ENCODE data around the gene C1QA.

DNA sequence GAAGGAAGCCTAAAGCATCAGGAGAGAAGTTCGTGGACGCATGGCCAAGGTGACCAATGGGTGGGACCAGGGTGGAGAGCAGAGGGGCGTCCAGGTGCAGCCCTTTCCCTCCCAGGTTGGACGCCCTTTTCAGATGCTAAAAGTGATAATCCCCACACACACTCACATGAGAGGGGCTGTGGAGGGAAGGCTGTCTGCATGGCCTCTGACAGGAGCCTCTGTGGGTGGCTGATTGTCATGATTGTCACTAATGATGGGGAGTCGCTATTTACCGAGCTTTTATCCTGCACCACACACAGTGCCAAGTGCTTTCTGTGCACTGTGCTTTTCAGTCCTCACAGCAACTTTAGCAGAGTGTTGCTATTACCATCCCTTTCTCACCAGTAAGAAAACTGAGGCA lies 27.1 kb upstream of the C1QA start:
- TF ChIP-seq, protein P1, sequence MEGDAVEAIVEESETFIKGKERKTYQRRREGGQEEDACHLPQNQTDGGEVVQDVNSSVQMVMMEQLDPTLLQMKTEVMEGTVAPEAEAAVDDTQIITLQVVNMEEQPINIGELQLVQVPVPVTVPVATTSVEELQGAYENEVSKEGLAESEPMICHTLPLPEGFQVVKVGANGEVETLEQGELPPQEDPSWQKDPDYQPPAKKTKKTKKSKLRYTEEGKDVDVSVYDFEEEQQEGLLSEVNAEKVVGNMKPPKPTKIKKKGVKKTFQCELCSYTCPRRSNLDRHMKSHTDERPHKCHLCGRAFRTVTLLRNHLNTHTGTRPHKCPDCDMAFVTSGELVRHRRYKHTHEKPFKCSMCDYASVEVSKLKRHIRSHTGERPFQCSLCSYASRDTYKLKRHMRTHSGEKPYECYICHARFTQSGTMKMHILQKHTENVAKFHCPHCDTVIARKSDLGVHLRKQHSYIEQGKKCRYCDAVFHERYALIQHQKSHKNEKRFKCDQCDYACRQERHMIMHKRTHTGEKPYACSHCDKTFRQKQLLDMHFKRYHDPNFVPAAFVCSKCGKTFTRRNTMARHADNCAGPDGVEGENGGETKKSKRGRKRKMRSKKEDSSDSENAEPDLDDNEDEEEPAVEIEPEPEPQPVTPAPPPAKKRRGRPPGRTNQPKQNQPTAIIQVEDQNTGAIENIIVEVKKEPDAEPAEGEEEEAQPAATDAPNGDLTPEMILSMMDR (IDR thresholded peaks at IDR 0.05): no peak
- no peak for TF ChIP-seq POLR2A (IDR thresholded peaks at IDR 0.05)

Measured in right lobe of liver (tissue), 4 donors.